Type B pancreatic cell (in vitro differentiated cells): Measurements from ENCODE around the gene TBC1D2. TPM values are rescaled to one million over a fixed set of nuclear protein-coding genes. Genes with fewer than 3 reads are reported as not detected.
A peak's percentile ranks its signal among the peaks of the same experiment; 100 is the strongest.

Source experiments
- DNase-seq: peaks from one replicate; pipeline ENCODE4 v3.0.0; 2021; ENCODE audit warnings: mixed read lengths; ENCODE audit not compliant: unreplicated experiment; ENCODE audit errors: extremely low spot score
- H3K27ac Mint-ChIP-seq: 2 replicates; pipeline ENCODE4 v1.8.0; 2021; ENCODE audit warnings: mild to moderate bottlenecking, mixed read lengths
- H3K27me3 Mint-ChIP-seq: 2 replicates; pipeline ENCODE4 v1.8.0; 2021; ENCODE audit warnings: mixed read lengths
- H3K36me3 Mint-ChIP-seq: 2 replicates; pipeline ENCODE4 v1.8.0; 2021; ENCODE audit warnings: mixed read lengths
- H3K4me1 Mint-ChIP-seq: one replicate; pipeline ENCODE4 v1.8.0; 2021; ENCODE audit warnings: mixed read lengths; ENCODE audit not compliant: unreplicated experiment
- H3K4me3 Mint-ChIP-seq: 2 replicates; pipeline ENCODE4 v1.8.0; 2021; ENCODE audit warnings: mild to moderate bottlenecking, mixed read lengths
- H3K9me3 Mint-ChIP-seq: 2 replicates; pipeline ENCODE4 v1.8.0; 2021; ENCODE audit warnings: mixed read lengths
- total RNA-seq: library from RNA; stranded (reverse); gene quantifications from 2 replicates; pipeline ENCODE4 v1.2.1, GENCODE V29; 2021; ENCODE audit warnings: low replicate concordance
- TF ChIP-seq, protein P1 (sequence below): fragments of 200-600 bp; sonication (generic); conservative IDR thresholded peaks from 2 replicates; pipeline ENCODE4 v1.5.0; 2021; ENCODE audit warnings: antibody characterized with exemption, mild to moderate bottlenecking

Gene TBC1D2
- total RNA-seq, 1 donor from 2014 or later, result 9.4 TPM

DNA sequence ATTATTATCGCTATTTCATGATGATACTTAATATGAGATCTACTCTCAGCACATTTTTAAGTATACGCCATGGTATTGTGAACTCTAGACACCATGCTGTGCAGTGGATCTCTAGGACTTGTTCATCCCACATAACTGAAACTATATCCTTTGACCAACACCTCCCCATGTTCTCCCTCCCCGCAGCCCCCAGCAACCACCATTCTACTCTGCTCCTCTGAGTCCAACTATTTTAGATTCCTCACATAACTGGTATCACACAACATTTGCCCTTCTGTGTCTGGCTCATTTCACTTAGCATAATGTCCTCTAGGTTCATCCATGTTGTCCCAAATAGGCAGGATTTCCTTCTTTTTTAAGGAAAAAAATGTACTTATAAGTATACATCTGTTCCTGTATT is 6.6 kb upstream of the TBC1D2 start:
- H3K4me3 Mint-ChIP-seq, result no peak overlapping the region
- no peaks in the 10 kb centered on the region for H3K4me1 Mint-ChIP-seq
- H3K9me3 Mint-ChIP-seq, result no peaks in the 10 kb centered on the region
- H3K27ac Mint-ChIP-seq, result no peak overlapping the region
- peaks cover 4% of the 10 kb centered on the region for H3K27me3 Mint-ChIP-seq
- H3K36me3 Mint-ChIP-seq, result no peaks in the 10 kb centered on the region
- DNase-seq, result no peak
- TF ChIP-seq, protein P1, sequence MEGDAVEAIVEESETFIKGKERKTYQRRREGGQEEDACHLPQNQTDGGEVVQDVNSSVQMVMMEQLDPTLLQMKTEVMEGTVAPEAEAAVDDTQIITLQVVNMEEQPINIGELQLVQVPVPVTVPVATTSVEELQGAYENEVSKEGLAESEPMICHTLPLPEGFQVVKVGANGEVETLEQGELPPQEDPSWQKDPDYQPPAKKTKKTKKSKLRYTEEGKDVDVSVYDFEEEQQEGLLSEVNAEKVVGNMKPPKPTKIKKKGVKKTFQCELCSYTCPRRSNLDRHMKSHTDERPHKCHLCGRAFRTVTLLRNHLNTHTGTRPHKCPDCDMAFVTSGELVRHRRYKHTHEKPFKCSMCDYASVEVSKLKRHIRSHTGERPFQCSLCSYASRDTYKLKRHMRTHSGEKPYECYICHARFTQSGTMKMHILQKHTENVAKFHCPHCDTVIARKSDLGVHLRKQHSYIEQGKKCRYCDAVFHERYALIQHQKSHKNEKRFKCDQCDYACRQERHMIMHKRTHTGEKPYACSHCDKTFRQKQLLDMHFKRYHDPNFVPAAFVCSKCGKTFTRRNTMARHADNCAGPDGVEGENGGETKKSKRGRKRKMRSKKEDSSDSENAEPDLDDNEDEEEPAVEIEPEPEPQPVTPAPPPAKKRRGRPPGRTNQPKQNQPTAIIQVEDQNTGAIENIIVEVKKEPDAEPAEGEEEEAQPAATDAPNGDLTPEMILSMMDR, result no peak

DNA sequence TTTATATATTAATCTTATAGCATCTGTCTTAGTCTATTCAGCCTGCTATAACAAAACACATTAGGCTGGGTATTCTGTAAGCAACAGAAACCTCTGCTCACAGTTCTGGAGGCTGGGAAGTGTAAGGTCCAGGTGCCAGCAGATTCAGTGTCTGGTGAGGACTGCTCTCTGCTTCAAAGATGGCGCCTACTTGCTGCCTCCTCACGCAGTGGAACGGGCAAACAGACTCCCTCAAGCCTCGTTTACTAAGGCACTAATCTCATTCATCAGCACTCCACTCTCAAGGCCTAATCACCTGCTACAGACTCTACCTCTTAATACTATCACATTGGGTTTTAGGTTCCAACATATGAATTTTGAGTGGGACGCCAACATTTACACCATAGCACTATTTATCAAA is 5.2 kb upstream of the TBC1D2 start:
- Mint-ChIP-seq H3K36me3 (no peaks in the 10 kb centered on the region), H3K9me3 (no peaks in the 10 kb centered on the region), H3K4me3 (no peak overlapping the region), H3K27ac (no peak overlapping the region), H3K4me1 (no peaks in the 10 kb centered on the region), H3K27me3 (no peaks in the 10 kb centered on the region)
- TF ChIP-seq, protein P1, result no peak
- DNase-seq, result no peak

DNA sequence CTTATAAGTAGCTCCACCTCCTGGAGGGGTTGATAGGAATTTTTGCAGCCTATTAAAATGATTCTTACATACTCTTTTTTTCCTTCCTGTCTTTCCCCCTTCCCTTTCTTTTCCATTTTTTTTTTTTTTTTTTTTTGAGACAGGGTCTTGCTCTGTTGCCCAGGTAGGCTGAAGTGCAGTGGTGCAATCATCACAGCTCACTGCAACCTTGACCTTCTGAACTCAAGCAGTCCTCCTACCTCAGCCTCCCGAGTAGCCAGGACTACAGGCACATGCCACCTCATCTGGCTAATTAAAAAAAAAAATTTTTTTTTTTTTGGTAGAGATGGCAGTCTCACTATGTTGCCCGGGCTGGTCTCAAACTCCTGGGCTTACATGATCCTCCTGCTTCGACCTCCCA is 4.3 kb upstream of the TBC1D2 start:
- H3K27me3 Mint-ChIP-seq, result peaks cover 2% of the 10 kb centered on the region
- TF ChIP-seq, protein P1, result peak; percentile 39
- DNase-seq, result no peak
- H3K36me3 Mint-ChIP-seq, result no peaks in the 10 kb centered on the region
- peaks cover 3% of the 10 kb centered on the region for H3K4me1 Mint-ChIP-seq
- no peak overlapping the region for H3K27ac Mint-ChIP-seq
- H3K4me3 Mint-ChIP-seq, result no peak overlapping the region
- H3K9me3 Mint-ChIP-seq, result no peaks in the 10 kb centered on the region

DNA sequence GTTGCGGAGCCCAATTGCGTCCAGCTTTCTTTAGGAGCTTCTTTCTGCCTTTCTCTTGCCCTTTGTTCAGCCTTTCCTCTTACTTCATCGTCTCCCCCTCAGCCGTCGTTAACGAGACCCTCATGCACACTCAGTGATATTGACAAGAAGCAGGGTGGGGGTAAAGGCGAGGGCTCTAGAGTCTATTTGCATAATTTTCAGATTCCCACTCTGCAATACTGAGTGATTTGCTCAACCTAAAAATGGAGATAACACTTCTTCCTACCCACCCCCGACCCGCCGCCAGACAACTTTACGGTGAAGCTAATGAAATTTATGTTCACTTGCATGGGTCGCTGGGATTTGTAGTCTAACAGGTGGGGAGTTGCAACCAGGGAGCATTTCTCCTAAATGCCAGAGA is 1.3 kb upstream of the TBC1D2 start:
- Mint-ChIP-seq H3K36me3 (no peaks in the 10 kb centered on the region), H3K27ac (peak overlapping the region; percentile 91), H3K9me3 (no peaks in the 10 kb centered on the region), H3K4me1 (peaks cover 20% of the 10 kb centered on the region), H3K4me3 (peak overlapping the region; percentile 91), H3K27me3 (peaks cover 6% of the 10 kb centered on the region)
- TF ChIP-seq, protein P1, result no peak
- no peak for DNase-seq

DNA sequence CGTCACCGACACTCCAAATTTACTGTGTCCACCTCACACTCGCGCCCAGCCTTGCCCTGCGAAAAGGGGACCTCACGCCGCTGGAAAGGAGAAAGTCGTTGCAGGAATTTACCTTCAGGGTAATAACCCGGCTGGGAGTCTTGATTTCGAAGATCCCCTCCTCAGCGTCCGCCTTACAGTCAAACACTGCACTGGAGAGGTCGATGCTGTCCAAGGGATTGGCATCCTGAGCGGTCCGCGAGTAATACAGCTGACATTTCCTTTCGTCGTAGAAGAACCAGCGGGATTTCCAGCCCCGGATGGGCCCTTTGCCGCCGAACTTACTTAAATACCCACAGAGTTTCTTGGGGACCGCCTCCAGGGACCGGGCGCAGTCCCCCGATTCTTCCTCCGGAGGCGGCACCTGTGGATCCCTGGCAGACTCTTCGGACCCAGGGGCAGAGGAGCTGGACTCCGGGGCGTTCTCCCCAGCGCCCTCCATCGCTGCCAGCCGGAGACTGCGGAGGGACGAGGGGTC is 330 bp downstream of the TBC1D2 start:
- Mint-ChIP-seq H3K4me1 (peaks cover 25% of the 10 kb centered on the region), H3K4me3 (peak overlapping the region; percentile 91), H3K27me3 (peaks cover 6% of the 10 kb centered on the region), H3K36me3 (peaks cover 3% of the 10 kb centered on the region), H3K9me3 (no peaks in the 10 kb centered on the region), H3K27ac (peak overlapping the region; percentile 54)
- TF ChIP-seq, protein P1, result no peak
- no peak for DNase-seq
